Esophagus mucosa (tissue), 1 donor: ENCODE measurements around the gene DISC1. TPM values are rescaled to one million over a fixed set of nuclear protein-coding genes. Genes with fewer than 3 reads are reported as not detected.
"Not testable (repeated sequence)": the region's sequence is repeated elsewhere in the genome, so short reads cannot be mapped to it uniquely, and the experiment has no call there.

Source experiments
- ATAC-seq: fragments of 200-7000 bp; cut with Tn5 transposase; one replicate; pipeline ENCODE4 v1.9.1; 2020
- total RNA-seq: library from RNA; stranded (reverse); gene quantifications from one replicate; pipeline ENCODE4 v1.2.4, GENCODE V29; 2023
- donor health status: DM: yes; HTN: yes; CAD: no.

DISC1 gene
- total RNA-seq, 1 donor from 2014 or later, result 2.4 TPM

- no peak for ATAC-seq
Observed at GRCh38 chr1:231734417-231734816, 107.8 kb downstream of the DISC1 start.

GRCh38 chr1:231735411-231735810, 108.8 kb downstream of the DISC1 start:
- ATAC-seq, result no peak

DNA sequence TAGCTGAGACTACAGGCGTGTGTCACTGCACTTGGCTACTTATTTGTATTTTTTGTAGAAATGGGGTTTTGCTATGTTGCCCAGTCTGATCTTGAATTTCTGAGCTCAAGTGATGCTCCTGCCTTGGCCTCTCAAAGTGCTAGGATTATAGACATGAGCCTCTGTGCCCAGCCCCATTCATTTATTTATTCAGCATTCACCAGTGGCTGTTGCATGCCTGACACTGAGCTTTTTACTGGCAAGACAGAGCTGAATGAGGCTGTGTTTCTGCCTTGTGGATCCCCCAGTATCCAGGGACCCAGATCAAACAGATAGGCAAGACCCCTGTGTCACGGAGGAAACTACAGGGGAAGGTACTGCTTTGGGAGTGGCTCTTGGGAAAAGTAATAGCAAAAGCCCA, 109.4 kb downstream of the DISC1 start:
- no peak for ATAC-seq

- no peak for ATAC-seq
Observed at GRCh38 chr1:231736464-231736863, 109.9 kb downstream of the DISC1 start.

DNA sequence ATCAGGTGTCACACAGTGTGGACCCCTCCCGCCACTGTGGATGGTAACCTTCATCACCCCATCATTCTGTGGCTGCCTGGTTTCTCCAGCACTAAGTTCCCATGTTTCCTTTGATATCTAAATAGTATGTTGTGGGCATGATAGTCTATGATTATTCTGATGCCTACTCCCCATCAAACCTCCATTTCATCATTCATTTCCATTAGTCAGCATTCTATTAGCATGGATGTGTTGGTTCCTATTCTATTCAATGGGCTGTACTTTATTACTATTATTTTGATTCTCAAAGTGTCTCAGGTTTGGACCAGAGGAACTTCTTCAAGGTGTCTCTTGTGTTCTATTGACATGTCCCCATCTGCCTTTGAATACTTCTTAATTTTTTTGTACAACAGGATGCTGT, 112.0 kb downstream of the DISC1 start:
- no peak for ATAC-seq

DNA sequence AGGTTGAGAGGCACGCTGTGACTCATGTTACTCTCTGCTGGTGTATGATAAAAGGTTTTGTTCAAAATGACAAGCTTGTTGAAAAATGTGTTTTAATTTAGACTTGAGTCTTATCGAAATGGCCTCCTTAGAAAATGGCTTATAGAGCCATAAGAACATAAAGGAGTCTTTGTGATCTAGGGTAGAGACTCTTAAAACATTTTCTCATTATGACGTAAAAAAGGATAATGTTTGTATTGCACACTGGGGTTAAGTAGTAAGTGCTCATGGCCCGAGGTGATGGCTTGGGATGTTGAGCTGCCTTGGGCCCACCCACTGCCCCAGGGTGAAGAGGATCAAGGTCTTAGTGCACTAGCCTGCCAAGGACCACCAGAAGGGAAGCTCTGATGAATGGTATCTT, 117.4 kb downstream of the DISC1 start:
- ATAC-seq, result no peak

- no peak for ATAC-seq
Observed at GRCh38 chr1:231748760-231749415, 122.3 kb downstream of the DISC1 start.

DNA sequence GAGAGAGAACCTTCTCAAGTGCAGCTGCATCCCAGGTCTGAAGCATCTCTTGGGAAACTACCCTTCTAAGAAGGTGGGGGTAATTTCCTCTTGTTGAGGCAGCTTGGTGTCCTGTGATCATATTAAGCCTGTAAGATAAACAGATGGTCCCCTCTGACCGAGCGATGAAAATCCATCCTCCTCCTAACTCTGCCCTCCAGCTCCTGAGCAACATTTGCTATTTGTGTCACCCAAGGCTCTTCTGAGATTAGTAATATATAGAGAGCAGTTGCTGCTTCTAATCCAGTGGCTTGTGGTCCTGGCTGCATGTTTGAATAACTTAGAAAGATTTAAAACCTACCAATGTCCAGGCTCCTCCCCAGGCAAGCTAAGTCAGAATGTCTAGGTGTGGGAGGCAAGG, 123.7 kb downstream of the DISC1 start:
- no peak for ATAC-seq

DNA sequence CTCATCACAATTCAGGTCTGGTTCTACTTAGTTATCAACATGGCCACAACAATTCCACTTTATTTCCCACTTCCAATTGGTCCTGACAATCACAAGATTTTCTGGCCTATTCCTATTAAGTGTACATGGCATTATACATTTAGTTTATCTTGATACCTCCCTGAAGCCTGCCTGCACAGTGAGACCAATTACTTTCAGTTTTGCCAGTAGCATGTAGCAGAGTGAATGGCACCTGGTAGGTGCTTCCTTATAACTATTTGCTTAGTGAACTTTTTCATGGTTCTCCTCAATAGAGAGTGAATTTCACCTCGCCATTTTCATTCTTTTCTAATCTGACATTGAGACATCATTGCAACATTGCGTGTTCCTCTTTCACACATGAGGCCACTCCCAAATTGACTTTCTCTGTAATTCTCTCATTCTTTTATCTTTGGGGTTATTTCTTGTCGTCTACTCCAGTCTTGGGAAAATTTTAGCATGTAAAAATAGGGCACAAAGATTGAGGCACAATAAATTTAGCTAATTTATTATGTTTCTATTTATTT, 124.3 kb downstream of the DISC1 start:
- ATAC-seq, result no peak

DNA sequence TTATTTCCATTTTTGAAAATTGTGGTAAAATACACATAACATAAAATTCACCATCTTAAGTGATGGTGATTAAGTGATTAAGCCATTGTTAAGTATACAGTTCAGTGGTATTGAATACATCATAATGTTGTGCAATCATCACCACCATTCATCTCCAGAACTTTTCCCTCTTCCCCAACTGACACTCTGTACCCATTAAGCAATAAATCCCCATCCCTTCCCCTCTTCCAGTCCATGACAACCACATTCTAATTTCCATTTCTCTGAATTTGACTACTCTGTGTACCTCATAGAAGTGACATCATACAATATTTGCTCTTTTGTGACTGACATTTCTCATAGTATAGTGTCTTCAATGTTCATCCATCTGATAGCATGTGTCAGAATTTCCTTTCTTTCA, 124.8 kb downstream of the DISC1 start:
- no peak for ATAC-seq

GRCh38 chr1:231753313-231753712, 126.7 kb downstream of the DISC1 start:
- no peak for ATAC-seq

DNA sequence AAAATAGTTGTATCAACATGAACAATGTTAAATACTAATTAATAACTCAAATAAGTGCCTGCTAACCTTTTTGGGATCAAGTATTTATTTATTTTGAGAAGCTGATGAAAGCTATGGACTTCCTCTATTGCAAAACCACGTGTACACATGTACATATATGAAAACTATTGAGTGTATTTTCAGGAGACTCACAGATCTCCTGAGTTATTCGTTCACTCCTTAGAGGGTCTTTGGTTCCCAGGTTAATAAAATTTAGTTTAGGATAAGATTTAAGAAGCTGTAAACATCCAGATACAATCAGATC, 130.5 kb downstream of the DISC1 start:
- ATAC-seq, result no peak

- peak; percentile 82 for ATAC-seq
Observed at GRCh38 chr1:231757759-231758158, 131.2 kb downstream of the DISC1 start.

DNA sequence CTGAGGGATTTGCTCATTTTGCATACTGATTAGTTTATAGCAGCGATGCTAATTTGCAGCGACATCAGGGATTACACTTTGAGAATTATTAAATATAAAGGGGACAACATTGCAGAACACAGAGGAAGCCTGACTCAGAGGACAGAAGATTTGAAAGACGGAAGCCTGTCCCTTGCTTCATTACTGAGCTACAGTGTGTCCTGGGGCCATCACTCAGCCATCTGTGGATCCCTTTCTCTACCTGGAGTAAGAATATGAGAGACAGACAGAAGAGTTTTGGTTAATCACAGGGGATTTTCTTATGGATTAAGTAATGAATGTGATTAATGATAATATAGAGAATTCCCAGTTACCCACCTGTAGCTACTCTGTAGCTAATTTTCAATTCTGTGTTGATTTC, 134.7 kb downstream of the DISC1 start:
- no peak for ATAC-seq

DNA sequence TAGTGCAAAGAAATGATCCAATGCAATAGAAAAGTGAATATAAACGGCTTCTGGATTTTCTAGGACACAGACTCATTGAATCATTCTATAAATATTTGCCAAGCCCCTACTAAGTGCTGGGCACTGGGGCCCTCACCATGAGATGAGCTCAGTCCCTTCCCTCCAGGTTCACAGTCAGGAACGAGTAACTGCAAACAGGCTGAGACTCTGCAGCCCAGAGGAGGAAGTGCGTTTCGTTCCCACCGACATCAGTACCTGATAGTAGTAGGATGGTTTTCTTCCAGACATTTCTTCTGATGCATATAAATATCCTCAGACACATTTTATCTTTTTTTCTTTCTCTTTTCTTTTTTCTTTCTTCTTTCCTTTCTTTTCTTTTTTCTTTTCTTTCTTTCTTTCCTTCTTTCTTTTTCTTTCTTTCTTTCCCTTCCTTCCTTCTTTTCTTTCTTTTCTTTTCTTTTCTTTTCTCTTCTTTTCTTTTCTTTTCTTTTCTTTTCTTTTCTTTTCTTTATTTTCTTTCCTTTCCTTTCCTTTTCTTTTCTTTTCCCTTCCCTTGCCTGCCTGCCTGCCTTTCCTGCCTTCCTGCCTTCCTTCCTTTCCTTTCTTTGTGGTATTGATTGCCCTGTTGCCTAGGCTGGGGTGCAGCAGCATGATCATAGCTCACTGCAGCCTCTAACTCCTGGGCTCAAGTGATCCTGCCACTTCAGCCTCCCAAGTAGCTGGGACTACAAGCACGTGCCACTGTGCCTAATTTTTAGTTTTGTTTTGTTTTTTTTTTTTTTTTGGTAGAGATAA, 135.4 kb downstream of the DISC1 start:
- ATAC-seq, result no peak

DNA sequence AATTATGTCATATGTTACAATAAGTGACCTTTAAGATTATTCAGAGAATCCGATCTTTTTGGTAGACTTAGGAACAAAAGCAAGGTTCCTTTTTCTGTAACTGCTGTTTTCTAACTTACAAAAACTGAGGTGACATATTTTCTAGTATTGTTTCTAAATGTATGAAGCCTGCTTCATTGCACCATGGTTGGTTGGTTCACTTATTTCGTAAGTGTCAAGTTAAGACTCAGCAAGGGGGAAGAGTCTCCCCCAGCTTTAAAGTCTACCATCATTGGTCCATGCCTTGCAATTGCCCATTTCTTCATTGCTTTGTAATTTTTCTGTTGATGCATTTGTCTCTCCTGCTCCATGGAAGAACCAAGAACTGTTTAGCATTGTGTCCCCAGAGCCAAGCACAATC, 136.9 kb downstream of the DISC1 start:
- ATAC-seq, result no peak

GRCh38 chr1:231765825-231766224, 139.2 kb downstream of the DISC1 start:
- ATAC-seq, result not testable (repeated sequence)

DNA sequence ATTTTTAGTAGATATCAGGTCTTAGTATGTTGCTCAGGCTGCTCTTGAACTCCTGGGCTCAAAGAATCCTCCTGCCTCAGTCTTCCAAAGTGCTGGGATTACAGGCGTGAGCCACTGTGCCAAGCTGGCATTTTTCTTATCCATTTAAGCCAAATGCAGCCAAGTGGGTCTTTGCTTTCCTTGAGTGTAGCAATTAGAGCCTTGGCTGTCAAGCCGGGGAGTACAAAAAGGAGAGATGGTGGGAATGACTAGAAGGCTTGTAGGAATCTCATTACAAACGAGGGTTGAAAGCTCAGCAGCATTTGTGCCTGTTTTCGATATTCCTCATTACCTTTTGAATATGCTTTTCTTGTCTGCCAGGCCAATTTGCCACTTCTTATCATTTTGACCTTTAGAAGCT, 140.9 kb downstream of the DISC1 start:
- no peak for ATAC-seq

GRCh38 chr1:231768416-231768815, 141.8 kb downstream of the DISC1 start:
- no peak for ATAC-seq

DNA sequence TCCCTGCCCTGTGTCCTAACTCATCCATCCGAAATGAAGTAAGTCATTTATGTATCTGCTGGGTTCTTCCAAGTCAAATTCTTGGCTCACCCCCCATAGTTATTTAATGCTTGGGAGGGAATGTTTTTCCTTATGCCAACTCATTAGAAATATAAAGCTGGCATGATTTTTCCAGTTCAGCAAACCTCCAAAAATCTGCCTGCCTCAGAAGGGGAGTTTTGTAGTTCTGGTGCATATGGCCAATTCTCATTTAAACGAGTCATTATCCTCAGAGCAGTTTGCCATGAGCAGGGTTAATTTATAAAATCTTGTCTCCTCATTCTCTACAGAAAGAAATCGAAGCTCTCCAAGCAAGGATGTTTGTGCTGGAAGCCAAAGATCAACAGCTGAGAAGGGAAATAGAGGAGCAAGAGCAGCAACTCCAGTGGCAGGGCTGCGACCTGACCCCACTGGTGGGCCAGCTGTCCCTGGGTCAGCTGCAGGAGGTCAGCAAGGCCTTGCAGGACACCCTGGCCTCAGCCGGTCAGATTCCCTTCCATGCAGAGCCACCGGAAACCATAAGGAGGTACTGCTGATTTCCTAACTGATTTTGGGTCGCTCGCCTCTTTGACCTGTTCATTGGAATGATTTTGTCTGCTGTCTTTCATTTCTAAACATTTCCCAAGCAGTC, 144.1 kb downstream of the DISC1 start:
- ATAC-seq, result no peak

DNA sequence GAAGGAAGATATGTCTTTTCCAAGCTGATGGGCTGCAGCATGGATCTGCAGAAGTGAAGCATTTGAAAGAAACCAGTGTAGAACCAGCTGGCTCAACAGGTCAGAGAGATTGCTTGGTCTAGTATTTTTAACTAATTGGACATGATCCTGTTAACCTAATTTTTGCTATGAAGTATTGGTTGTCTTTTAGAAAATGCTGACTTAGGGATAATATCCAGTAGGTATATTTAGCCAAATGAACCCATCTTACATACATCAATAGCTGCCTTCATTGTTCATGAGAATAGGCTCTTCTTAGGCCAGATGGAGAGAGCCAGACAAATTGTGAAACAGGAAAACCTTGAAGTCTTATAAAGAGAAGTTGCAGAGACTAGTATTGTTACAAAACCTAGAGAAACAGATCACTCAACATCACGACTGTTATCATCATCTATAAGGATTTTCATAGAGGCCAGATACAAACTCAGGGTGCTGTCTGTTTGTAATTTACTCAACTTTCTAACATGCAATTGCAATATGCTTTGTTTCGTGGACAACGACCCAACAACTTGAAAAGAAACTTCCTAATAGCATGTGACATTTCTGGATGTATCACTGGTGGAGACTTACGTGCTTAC, 148.2 kb downstream of the DISC1 start:
- ATAC-seq, result no peak

DNA sequence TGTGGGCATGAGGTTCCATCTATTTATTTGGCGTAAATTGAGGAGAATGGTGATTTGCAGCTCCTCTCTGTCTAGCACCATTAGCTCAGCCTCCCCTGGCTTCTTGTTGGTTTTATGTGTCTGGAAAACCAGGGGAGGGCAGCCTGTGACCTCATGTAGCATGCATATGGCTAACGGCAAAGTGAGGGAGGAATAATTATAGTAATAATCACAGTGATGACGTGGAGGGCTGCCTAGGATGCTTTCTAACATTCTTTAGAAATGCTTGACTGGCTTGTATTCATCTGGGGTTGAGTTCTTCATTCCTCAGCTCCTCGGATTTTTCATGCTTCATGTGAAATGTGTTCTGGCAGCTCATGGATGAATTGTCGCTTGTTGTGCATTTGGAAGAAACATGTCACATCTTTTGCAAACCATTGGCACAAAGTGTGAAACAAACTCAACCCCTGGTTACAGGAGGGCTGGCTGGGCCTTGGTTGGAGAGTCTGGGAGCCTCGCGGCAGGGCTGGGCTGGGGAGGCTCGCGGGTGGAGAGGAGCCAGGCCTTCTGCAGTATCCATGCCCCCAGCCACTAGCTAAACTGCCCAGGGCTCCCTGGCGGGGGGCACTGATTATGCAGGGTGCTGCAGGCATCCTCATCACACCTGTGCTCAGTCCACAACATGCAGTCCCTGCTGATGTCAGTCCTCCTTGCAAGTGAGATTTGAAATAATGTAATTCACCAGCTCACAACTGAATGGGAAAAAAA, 149.6 kb downstream of the DISC1 start:
- ATAC-seq, result no peak

DNA sequence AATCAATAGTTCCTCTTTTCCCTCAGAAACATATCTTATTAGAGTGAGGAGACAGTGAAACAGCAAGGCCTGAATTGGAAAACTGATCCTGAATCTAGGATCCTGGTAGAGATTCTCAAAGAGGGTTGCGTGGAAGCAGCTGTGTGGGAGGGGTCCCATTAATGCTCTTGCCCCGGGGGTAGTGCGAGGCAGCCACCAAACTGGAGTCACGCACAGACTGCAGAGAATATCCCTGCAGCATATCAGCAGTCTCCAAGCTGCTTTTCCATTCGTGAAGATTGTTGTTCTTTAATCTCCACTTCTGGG, 150.1 kb downstream of the DISC1 start:
- ATAC-seq, result no peak
